K562 (cell line): ENCODE results near the gene CRYBB2. TPM values are rescaled to one million over a fixed set of nuclear protein-coding genes. Genes with fewer than 3 reads are reported as not detected.

Experiments
- ASH1L ChIP-seq: fragments of 450-650 bp; IDR thresholded peaks from 2 replicates; pipeline ENCODE4 v1.6.1; 2018; ENCODE audit warnings: borderline replicate concordance, mild to moderate bottlenecking, low read depth; ENCODE audit not compliant: partially characterized antibody
- CCNT2 ChIP-seq: IDR thresholded peaks from 2 replicates; pipeline ENCODE4 v1.6.1; 2011; ENCODE audit warnings: borderline replicate concordance, low read depth, mild to moderate bottlenecking, moderate library complexity, mixed read lengths, low read length; ENCODE audit not compliant: insufficient read length; ENCODE audit errors: extremely low read depth
- HES1 ChIP-seq: fragments of 450-650 bp; IDR thresholded peaks from 2 replicates; pipeline ENCODE4 v1.6.1; 2016; ENCODE audit warnings: low read depth, mild to moderate bottlenecking, moderate library complexity
- ILK ChIP-seq: fragments of 450-650 bp; IDR thresholded peaks from 2 replicates; pipeline ENCODE4 v1.6.1; 2016; ENCODE audit warnings: missing genetic modification characterization, low read depth, mild to moderate bottlenecking, missing compliant biosample characterization, moderate library complexity, borderline replicate concordance
- MCM2 ChIP-seq: fragments of 450-650 bp; IDR thresholded peaks from 2 replicates; pipeline ENCODE4 v1.6.1; 2017; ENCODE audit warnings: low read depth, mild to moderate bottlenecking
- MLX ChIP-seq, 2 experiments: fragments of 450-650 bp in 1 of 2; sonication (generic) in 1 of 2; formaldehyde crosslinking; conservative IDR thresholded peaks; 2 replicates each; pipeline versions ENCODE4 v1.4.0 to v1.8.1; 2020 to 2022; ENCODE audit warnings: mild to moderate bottlenecking in 1 of 2, missing genetic modification reagents in 1 of 2
- PRDM10 ChIP-seq: fragments of 450-650 bp; IDR thresholded peaks from 2 replicates; pipeline ENCODE4 v1.6.1; 2018; ENCODE audit not compliant: partially characterized antibody
- ZNF589 ChIP-seq: fragments of 200-800 bp; sonication (Bioruptor generic); IDR thresholded peaks from 2 replicates; pipeline ENCODE4 v1.6.1; 2016; ENCODE audit warnings: low read depth, missing genetic modification characterization, missing compliant biosample characterization
- ZNF609 ChIP-seq: sonication (generic); formaldehyde crosslinking; IDR thresholded peaks from 2 replicates; pipeline ENCODE4 v1.8.1; 2023; ENCODE audit warnings: missing genetic modification reagents, mild to moderate bottlenecking, borderline replicate concordance
- ZNF644 ChIP-seq: fragments of 200-800 bp; sonication (Bioruptor generic); IDR thresholded peaks from 2 replicates; pipeline ENCODE4 v1.6.1; 2016; ENCODE audit warnings: low read depth, missing genetic modification characterization, missing compliant biosample characterization
- ZNF830 ChIP-seq: fragments of 250-450 bp; sonication (Bioruptor Pico); IDR thresholded peaks from 2 replicates; pipeline ENCODE4 v1.5.0; 2021; ENCODE audit warnings: mild to moderate bottlenecking
- polyA plus RNA-seq, 8 experiments: library from polyadenylated mRNA; depleted of rRNA in 4 of 8; stranded (reverse) in 5 of 8; unstranded in 3 of 8; fragments of >200 nt; fragmentation: Nextera tagmentation in 2 of 8; fragmentation: Illumina TruSeq in 1 of 8; extraction: Ambion mirVana in 2 of 8; extraction: Trizol in 1 of 8; gene quantifications; 2 replicates each; pipeline versions ENCODE4 v1.2.1 to v1.2.3, GENCODE V29; 2011 to 2014; ENCODE audit warnings: inconsistent platforms in 1 of 8, missing spikeins in 1 of 8
- total RNA-seq, 7 experiments: library from RNA; depleted of rRNA in 6 of 7; stranded (reverse); fragments of >200 nt in 6 of 7; fragmentation: Illumina TruSeq in 2 of 7; extraction: Trizol in 2 of 7; gene quantifications; 2 replicates each; pipeline versions ENCODE4 v1.2.1 to v1.2.3, GENCODE V29; 2011 to 2021; ENCODE audit warnings: low replicate concordance in 1 of 7

The CRYBB2 gene
- total and polyA plus RNA-seq, 9 of the 15 experiments (the other 6 are each of a cell fraction or from before 2014, with no cell fraction given) = not detected

- TF ChIP-seq ASH1L = no peak
- TF ChIP-seq MLX (CRISPR knock-in tag; conservative IDR thresholded peaks at IDR 0.05) = no peak
- TF ChIP-seq ZNF830 (CRISPR knock-in tag) = no peak
- no peak for TF ChIP-seq CCNT2
- TF ChIP-seq ZNF609 (CRISPR knock-in tag) = no peak
- TF ChIP-seq ZNF589 (CRISPR knock-in tag) = no peak
- no peak for TF ChIP-seq ZNF644 (tag)
- TF ChIP-seq ILK (tag) = no peak
- no peak for TF ChIP-seq PRDM10
- no peak for TF ChIP-seq HES1
- TF ChIP-seq MCM2 = no peak
- TF ChIP-seq, all 486 proteins: peak for 4
These were observed 17.0 kb upstream of the CRYBB2 start (continued) for GRCh38 chr22:25202290-25202921.
